Measurements from ENCODE around the gene SBK1.

Gene SBK1

GRCh38 chr16:28295276-28295675, 3.0 kb downstream of the SBK1 start:
- Histone ChIP-seq H3K27me3 (ENCODE audit: control insufficient read depth, insufficient read depth, low read length) (no peaks in the 10 kb centered on the region), H3K9me3 (ENCODE audit: control insufficient read depth, insufficient read depth, low read length) (no peaks in the 10 kb centered on the region), H3K9ac (ENCODE audit: low read depth, low read length) (no peak overlapping the region), H3K27ac (ENCODE audit: low read depth, low read length) (no peak overlapping the region), H3K36me3 (ENCODE audit: control insufficient read depth, insufficient read depth, low read length) (peaks cover 26% of the 10 kb centered on the region), H3K4me3 (ENCODE audit: low read depth, low read length) (no peak overlapping the region), H3K4me1 (ENCODE audit: control insufficient read depth, insufficient read depth, low read length) (peaks cover 11% of the 10 kb centered on the region; the same call in 1 of the 2 replicates)

DNA sequence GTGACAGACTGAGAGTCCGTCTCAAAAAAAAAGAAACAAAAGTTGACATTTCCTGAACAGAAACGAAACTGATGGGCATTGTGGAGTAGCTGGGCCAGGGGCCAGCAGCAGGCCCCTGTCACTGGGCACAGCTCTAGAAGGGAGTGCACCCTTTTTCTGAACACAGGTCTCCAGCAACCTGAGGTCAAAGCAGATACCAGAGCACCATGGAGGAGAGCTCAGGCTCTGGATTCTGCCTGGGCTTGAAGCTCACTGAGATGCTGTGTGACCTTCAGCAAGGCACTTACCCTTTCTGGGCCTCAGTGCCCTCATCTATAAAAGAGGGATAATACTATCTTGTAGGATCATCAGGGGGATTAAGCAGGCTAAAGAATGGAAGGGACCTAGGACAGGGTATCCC, 5.0 kb downstream of the SBK1 start:
- Histone ChIP-seq H3K4me1 (ENCODE audit: control insufficient read depth, insufficient read depth, low read length) (peaks cover 8% of the 10 kb centered on the region; the same call in 1 of the 2 replicates), H3K27me3 (ENCODE audit: control insufficient read depth, insufficient read depth, low read length) (no peaks in the 10 kb centered on the region), H3K36me3 (ENCODE audit: control insufficient read depth, insufficient read depth, low read length) (peaks cover 39% of the 10 kb centered on the region), H3K9me3 (ENCODE audit: control insufficient read depth, insufficient read depth, low read length) (no peaks in the 10 kb centered on the region), H3K9ac (ENCODE audit: low read depth, low read length) (no peak overlapping the region), H3K27ac (ENCODE audit: low read depth, low read length) (no peak overlapping the region), H3K4me3 (ENCODE audit: low read depth, low read length) (no peak overlapping the region)

- Histone ChIP-seq H3K27ac (ENCODE audit: low read depth, low read length) (peak overlapping the region; percentile 72), H3K9me3 (ENCODE audit: control insufficient read depth, insufficient read depth, low read length) (no peaks in the 10 kb centered on the region), H3K27me3 (ENCODE audit: control insufficient read depth, insufficient read depth, low read length) (no peaks in the 10 kb centered on the region), H3K4me1 (ENCODE audit: control insufficient read depth, insufficient read depth, low read length) (peaks cover 8% of the 10 kb centered on the region; the same call in 1 of the 2 replicates), H3K9ac (ENCODE audit: low read depth, low read length) (no peak overlapping the region), H3K36me3 (ENCODE audit: control insufficient read depth, insufficient read depth, low read length) (peaks cover 39% of the 10 kb centered on the region), H3K4me3 (ENCODE audit: low read depth, low read length) (no peak overlapping the region)
Observed at GRCh38 chr16:28297784-28298510, 5.6 kb downstream of the SBK1 start.

GRCh38 chr16:28298511-28298878, 6.2 kb downstream of the SBK1 start:
- Histone ChIP-seq H3K4me3 (ENCODE audit: low read depth, low read length) (no peak overlapping the region), H3K9ac (ENCODE audit: low read depth, low read length) (no peak overlapping the region), H3K4me1 (ENCODE audit: control insufficient read depth, insufficient read depth, low read length) (peaks cover 8% of the 10 kb centered on the region; the same call in 1 of the 2 replicates), H3K27me3 (ENCODE audit: control insufficient read depth, insufficient read depth, low read length) (no peaks in the 10 kb centered on the region), H3K9me3 (ENCODE audit: control insufficient read depth, insufficient read depth, low read length) (no peaks in the 10 kb centered on the region), H3K27ac (ENCODE audit: low read depth, low read length) (peak overlapping the region; percentile 72), H3K36me3 (ENCODE audit: control insufficient read depth, insufficient read depth, low read length) (peaks cover 39% of the 10 kb centered on the region)

DNA sequence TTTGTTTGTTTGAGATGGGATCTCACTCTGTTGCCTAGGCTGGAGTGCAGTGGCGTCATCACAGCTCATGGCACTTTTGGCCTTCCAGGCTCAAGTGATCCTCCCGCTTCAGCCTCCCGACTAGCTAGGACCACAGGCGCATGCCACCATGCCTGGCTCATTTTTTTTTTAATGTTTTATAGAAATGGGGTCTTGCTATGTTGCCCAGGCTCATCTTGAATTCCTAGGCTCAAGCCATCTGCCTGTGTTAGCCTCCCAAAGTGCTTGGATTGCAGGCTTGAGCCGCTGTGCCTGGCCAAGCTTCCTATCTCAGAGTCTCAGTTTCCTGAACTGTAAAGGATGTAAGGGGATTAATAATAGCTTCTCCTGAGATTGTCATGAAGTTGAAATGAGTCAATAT, 8.0 kb downstream of the SBK1 start:
- no peaks in the 10 kb centered on the region for H3K27me3 ChIP-seq (ENCODE audit: control insufficient read depth, insufficient read depth, low read length)
- H3K4me1 ChIP-seq (ENCODE audit: control insufficient read depth, insufficient read depth, low read length): peaks cover 4% of the 10 kb centered on the region; the same call in 1 of the 2 replicates
- no peaks in the 10 kb centered on the region for H3K9me3 ChIP-seq (ENCODE audit: control insufficient read depth, insufficient read depth, low read length)

DNA sequence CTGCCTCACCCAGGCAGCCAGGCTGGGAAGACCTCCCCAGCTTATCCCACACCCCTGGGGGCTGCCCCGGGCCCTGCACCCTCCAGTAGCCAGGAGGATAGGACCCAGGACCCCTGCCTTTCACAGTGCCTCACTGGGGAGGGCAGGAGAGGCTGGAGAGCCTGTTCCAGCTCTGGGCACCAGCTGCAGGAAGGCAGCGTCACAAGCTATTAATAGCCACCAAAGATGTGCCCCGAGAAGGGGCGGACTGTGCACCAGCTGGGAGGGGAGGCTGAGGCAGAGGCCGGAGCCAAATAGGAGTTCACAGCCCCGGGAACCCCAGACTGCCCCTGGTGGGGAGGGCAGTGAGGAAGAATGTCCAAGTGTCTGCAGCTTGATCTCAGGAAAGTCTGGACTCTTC, 8.8 kb downstream of the SBK1 start:
- Histone ChIP-seq H3K9ac (ENCODE audit: low read depth, low read length) (no peak overlapping the region), H3K4me1 (ENCODE audit: control insufficient read depth, insufficient read depth, low read length) (peaks cover 4% of the 10 kb centered on the region; the same call in 1 of the 2 replicates), H3K27ac (ENCODE audit: low read depth, low read length) (no peak overlapping the region), H3K27me3 (ENCODE audit: control insufficient read depth, insufficient read depth, low read length) (no peaks in the 10 kb centered on the region), H3K9me3 (ENCODE audit: control insufficient read depth, insufficient read depth, low read length) (no peaks in the 10 kb centered on the region), H3K4me3 (ENCODE audit: low read depth, low read length) (no peak overlapping the region), H3K36me3 (ENCODE audit: control insufficient read depth, insufficient read depth, low read length) (peaks cover 37% of the 10 kb centered on the region)

More for the DNA sequence above, 8.0 kb downstream of the SBK1 start:
- Histone ChIP-seq H3K9ac (ENCODE audit: low read depth, low read length) (no peak overlapping the region), H3K27ac (ENCODE audit: low read depth, low read length) (no peak overlapping the region), H3K36me3 (ENCODE audit: control insufficient read depth, insufficient read depth, low read length) (peaks cover 36% of the 10 kb centered on the region), H3K4me3 (ENCODE audit: low read depth, low read length) (no peak overlapping the region)

DNA sequence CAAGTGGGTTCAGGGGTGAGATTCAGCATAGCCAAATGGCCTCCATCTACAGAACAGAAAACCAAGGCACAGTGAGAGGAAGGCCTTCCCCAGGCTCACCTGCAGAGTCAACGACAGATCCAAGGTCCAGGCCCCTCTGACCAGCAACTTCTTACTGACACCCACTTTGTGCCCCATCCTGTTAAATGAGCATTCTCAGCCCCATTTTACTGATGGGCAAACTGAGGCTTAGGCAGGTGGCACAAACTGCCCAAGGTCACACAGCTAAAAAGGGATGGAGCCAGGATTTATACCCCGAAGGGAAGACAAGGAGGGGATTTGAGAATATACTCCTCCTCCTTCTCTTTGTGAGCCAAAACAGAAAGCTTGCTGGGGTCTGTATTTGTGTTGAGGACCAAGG, 9.3 kb downstream of the SBK1 start:
- peaks cover 37% of the 10 kb centered on the region for H3K36me3 ChIP-seq (ENCODE audit: control insufficient read depth, insufficient read depth, low read length)
- no peaks in the 10 kb centered on the region for H3K27me3 ChIP-seq (ENCODE audit: control insufficient read depth, insufficient read depth, low read length)
- H3K9ac ChIP-seq (ENCODE audit: low read depth, low read length): no peak overlapping the region
- H3K9me3 ChIP-seq (ENCODE audit: control insufficient read depth, insufficient read depth, low read length): no peaks in the 10 kb centered on the region
- H3K27ac ChIP-seq (ENCODE audit: low read depth, low read length): no peak overlapping the region
- H3K4me3 ChIP-seq (ENCODE audit: low read depth, low read length): no peak overlapping the region
- H3K4me1 ChIP-seq (ENCODE audit: control insufficient read depth, insufficient read depth, low read length): peaks cover 4% of the 10 kb centered on the region; the same call in 1 of the 2 replicates

- Histone ChIP-seq H3K27ac (ENCODE audit: low read depth, low read length) (no peak overlapping the region), H3K4me3 (ENCODE audit: low read depth, low read length) (no peak overlapping the region), H3K27me3 (ENCODE audit: control insufficient read depth, insufficient read depth, low read length) (no peaks in the 10 kb centered on the region), H3K4me1 (ENCODE audit: control insufficient read depth, insufficient read depth, low read length) (peaks cover 3% of the 10 kb centered on the region; the same call in 1 of the 2 replicates), H3K36me3 (ENCODE audit: control insufficient read depth, insufficient read depth, low read length) (peaks cover 36% of the 10 kb centered on the region), H3K9ac (ENCODE audit: low read depth, low read length) (no peak overlapping the region), H3K9me3 (ENCODE audit: control insufficient read depth, insufficient read depth, low read length) (no peaks in the 10 kb centered on the region)
Observed at GRCh38 chr16:28303132-28303531, 10.8 kb downstream of the SBK1 start.

- no peaks in the 10 kb centered on the region for H3K9me3 ChIP-seq (ENCODE audit: control insufficient read depth, insufficient read depth, low read length)
- no peaks in the 10 kb centered on the region for H3K4me1 ChIP-seq (ENCODE audit: control insufficient read depth, insufficient read depth, low read length)
- no peak overlapping the region for H3K27ac ChIP-seq (ENCODE audit: low read depth, low read length)
- peaks cover 43% of the 10 kb centered on the region for H3K36me3 ChIP-seq (ENCODE audit: control insufficient read depth, insufficient read depth, low read length)
- H3K9ac ChIP-seq (ENCODE audit: low read depth, low read length): no peak overlapping the region
- no peak overlapping the region for H3K4me3 ChIP-seq (ENCODE audit: low read depth, low read length)
- no peaks in the 10 kb centered on the region for H3K27me3 ChIP-seq (ENCODE audit: control insufficient read depth, insufficient read depth, low read length)
Observed at GRCh38 chr16:28304214-28304613, 11.9 kb downstream of the SBK1 start.

DNA sequence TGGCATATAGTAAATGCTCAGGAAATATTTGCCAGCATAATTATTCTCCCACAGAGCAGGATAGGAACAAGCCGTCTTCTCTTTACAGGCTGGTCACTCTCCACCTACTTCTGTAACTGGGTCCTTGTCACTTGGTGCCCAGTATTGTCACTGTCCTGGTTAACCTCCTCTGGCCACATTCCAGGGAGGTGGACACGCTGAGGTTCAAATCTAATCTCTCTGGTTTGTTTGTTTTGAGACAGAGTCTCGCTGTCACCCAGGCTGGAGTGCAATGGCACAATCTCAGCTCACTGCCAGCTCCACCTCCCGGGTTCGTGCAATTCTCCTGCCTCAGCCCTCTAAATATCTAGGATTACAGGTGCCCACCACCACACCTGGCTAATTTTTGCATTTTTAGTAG, 15.6 kb downstream of the SBK1 start:
- Histone ChIP-seq H3K36me3 (ENCODE audit: control insufficient read depth, insufficient read depth, low read length) (peaks cover 41% of the 10 kb centered on the region), H3K27ac (ENCODE audit: low read depth, low read length) (no peak overlapping the region), H3K4me1 (ENCODE audit: control insufficient read depth, insufficient read depth, low read length) (no peaks in the 10 kb centered on the region), H3K9me3 (ENCODE audit: control insufficient read depth, insufficient read depth, low read length) (no peaks in the 10 kb centered on the region), H3K27me3 (ENCODE audit: control insufficient read depth, insufficient read depth, low read length) (no peaks in the 10 kb centered on the region), H3K9ac (ENCODE audit: low read depth, low read length) (no peak overlapping the region), H3K4me3 (ENCODE audit: low read depth, low read length) (no peak overlapping the region)

- H3K9me3 ChIP-seq (ENCODE audit: control insufficient read depth, insufficient read depth, low read length): no peaks in the 10 kb centered on the region
- H3K27me3 ChIP-seq (ENCODE audit: control insufficient read depth, insufficient read depth, low read length): no peaks in the 10 kb centered on the region
- no peaks in the 10 kb centered on the region for H3K4me1 ChIP-seq (ENCODE audit: control insufficient read depth, insufficient read depth, low read length)
- peaks cover 36% of the 10 kb centered on the region for H3K36me3 ChIP-seq (ENCODE audit: control insufficient read depth, insufficient read depth, low read length)
- H3K4me3 ChIP-seq (ENCODE audit: low read depth, low read length): no peak overlapping the region
- H3K9ac ChIP-seq (ENCODE audit: low read depth, low read length): no peak overlapping the region
- no peak overlapping the region for H3K27ac ChIP-seq (ENCODE audit: low read depth, low read length)
Observed at GRCh38 chr16:28308794-28309584, 16.7 kb downstream of the SBK1 start.
